Liver (tissue), 3 donors: ENCODE results near the gene ABLIM1.

Experiments used
- SP1 ChIP-seq: IDR thresholded peaks from 2 replicates; pipeline ENCODE4 v1.6.1; 2018; ENCODE audit warnings: antibody characterized with exemption, mild to moderate bottlenecking
- TF ChIP-seq, protein P1 (sequence below): fragments of 150-350 bp; IDR thresholded peaks from 2 replicates; pipeline ENCODE4 v1.5.1; 2017; ENCODE audit warnings: improper control_type of control experiment, low read depth, low read length; ENCODE audit not compliant: missing input control
- TF ChIP-seq, protein P2 (sequence below): IDR thresholded peaks from 2 replicates; pipeline ENCODE4 v1.6.1; 2016; ENCODE audit warnings: antibody characterized with exemption
- TF ChIP-seq, protein P3 (sequence below): IDR thresholded peaks from 2 replicates; pipeline ENCODE4 v1.6.1; 2016; ENCODE audit warnings: antibody characterized with exemption, mild to moderate bottlenecking
- donor health status: healthy.
- donor health status: healthy.

DNA sequence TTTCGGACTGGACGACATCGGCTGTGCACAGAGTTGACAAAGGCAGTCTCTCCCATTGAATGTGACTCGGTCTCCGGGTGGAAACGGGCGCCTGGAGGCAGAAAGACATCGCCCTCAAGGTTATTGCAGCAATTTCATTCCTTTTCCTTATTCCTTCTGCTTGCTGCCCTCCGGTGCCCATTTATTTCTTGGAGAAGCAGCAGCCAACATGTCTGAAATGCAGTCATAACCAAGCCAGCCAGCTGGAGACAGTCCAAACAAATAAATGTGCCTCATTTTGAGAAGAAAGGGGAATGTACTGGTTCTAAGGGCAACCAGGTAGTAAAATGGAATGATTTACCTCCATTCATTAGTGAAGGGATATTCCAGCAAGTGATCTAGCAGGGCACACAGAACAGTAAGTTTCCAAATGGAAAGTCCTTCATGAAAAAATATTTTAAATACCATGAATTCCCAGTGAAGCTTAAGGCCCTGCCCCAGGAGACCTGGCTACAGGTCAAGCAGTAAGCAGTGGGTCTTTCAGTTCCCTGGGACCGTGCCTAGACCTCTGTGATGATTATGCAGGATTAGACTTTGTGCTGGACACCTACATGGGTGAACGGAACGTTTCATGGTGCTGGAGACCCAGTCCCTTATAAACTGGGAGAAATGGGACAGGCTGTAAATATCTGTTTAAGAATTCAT is 86.6 kb downstream of the ABLIM1 start:
- no peak for TF ChIP-seq SP1
- TF ChIP-seq, protein P1, sequence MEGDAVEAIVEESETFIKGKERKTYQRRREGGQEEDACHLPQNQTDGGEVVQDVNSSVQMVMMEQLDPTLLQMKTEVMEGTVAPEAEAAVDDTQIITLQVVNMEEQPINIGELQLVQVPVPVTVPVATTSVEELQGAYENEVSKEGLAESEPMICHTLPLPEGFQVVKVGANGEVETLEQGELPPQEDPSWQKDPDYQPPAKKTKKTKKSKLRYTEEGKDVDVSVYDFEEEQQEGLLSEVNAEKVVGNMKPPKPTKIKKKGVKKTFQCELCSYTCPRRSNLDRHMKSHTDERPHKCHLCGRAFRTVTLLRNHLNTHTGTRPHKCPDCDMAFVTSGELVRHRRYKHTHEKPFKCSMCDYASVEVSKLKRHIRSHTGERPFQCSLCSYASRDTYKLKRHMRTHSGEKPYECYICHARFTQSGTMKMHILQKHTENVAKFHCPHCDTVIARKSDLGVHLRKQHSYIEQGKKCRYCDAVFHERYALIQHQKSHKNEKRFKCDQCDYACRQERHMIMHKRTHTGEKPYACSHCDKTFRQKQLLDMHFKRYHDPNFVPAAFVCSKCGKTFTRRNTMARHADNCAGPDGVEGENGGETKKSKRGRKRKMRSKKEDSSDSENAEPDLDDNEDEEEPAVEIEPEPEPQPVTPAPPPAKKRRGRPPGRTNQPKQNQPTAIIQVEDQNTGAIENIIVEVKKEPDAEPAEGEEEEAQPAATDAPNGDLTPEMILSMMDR, result no peak
- TF ChIP-seq, protein P2, sequence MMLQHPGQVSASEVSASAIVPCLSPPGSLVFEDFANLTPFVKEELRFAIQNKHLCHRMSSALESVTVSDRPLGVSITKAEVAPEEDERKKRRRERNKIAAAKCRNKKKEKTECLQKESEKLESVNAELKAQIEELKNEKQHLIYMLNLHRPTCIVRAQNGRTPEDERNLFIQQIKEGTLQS, result no peak
- TF ChIP-seq, protein P3, sequence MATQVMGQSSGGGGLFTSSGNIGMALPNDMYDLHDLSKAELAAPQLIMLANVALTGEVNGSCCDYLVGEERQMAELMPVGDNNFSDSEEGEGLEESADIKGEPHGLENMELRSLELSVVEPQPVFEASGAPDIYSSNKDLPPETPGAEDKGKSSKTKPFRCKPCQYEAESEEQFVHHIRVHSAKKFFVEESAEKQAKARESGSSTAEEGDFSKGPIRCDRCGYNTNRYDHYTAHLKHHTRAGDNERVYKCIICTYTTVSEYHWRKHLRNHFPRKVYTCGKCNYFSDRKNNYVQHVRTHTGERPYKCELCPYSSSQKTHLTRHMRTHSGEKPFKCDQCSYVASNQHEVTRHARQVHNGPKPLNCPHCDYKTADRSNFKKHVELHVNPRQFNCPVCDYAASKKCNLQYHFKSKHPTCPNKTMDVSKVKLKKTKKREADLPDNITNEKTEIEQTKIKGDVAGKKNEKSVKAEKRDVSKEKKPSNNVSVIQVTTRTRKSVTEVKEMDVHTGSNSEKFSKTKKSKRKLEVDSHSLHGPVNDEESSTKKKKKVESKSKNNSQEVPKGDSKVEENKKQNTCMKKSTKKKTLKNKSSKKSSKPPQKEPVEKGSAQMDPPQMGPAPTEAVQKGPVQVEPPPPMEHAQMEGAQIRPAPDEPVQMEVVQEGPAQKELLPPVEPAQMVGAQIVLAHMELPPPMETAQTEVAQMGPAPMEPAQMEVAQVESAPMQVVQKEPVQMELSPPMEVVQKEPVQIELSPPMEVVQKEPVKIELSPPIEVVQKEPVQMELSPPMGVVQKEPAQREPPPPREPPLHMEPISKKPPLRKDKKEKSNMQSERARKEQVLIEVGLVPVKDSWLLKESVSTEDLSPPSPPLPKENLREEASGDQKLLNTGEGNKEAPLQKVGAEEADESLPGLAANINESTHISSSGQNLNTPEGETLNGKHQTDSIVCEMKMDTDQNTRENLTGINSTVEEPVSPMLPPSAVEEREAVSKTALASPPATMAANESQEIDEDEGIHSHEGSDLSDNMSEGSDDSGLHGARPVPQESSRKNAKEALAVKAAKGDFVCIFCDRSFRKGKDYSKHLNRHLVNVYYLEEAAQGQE, result no peak
